A673 (cell line): ENCODE results near the gene CTTN. TPM values are rescaled to one million over a fixed set of nuclear protein-coding genes. Genes with fewer than 3 reads are reported as not detected.

Experiments used
- BruUV-seq: library from RNA; stranded (reverse); fragments of 400-500 nt; replicated peaks from 2 replicates; lab custom pipeline; 2021; lab: Mats Ljungman, UMichigan
- CTCF ChIA-PET: fragments of 300-600 bp; sonication (Branson Sonifier 250); formaldehyde crosslinking; loops from one replicate; lab custom pipeline; 2022; ENCODE audit warnings: antibody characterized with exemption; lab: Charles Lee
- POLR2A ChIA-PET: fragments of 300-600 bp; sonication (Branson Sonifier 250); formaldehyde crosslinking; loops from one replicate; lab custom pipeline; 2022; ENCODE audit warnings: antibody characterized with exemption; ENCODE audit not compliant: low non-redundant PET; lab: Charles Lee
- DNase-seq: peaks from one replicate; pipeline ENCODE4 v3.0.0-alpha.2; 2015; ENCODE audit warnings: low spot score
- H3K27ac ChIP-seq: fragments of 200-600 bp; sonication (generic); 2 replicates; pipeline ENCODE4 v1.5.1; 2016; ENCODE audit warnings: mixed run types, low read depth, mild to moderate bottlenecking, mixed read lengths, antibody characterized with exemption, low read length; ENCODE audit not compliant: poor library complexity, severe bottlenecking
- H3K27me3 ChIP-seq: fragments of 200-600 bp; sonication (generic); replicated peaks from 2 replicates; pipeline ENCODE4 v1.6.1; 2017; ENCODE audit warnings: mixed run types, low read depth, mild to moderate bottlenecking, mixed read lengths, antibody characterized with exemption, low read length; ENCODE audit not compliant: insufficient read depth, poor library complexity
- H3K36me3 ChIP-seq: fragments of 200-600 bp; sonication (generic); 2 replicates; pipeline ENCODE4 v1.6.1; 2016; ENCODE audit warnings: mixed run types, mild to moderate bottlenecking, mixed read lengths, antibody characterized with exemption, low read length; ENCODE audit not compliant: insufficient read depth, poor library complexity, severe bottlenecking
- H3K4me1 ChIP-seq: fragments of 200-600 bp; sonication (generic); 2 replicates; pipeline ENCODE4 v1.6.1; 2017; ENCODE audit warnings: mixed run types, mild to moderate bottlenecking, mixed read lengths, antibody characterized with exemption, low read length; ENCODE audit not compliant: insufficient read depth, poor library complexity, severe bottlenecking
- H3K4me3 ChIP-seq: fragments of 200-600 bp; sonication (generic); 2 replicates; pipeline ENCODE4 v1.5.1; 2016; ENCODE audit warnings: low read depth, mixed run types, mild to moderate bottlenecking, mixed read lengths, low read length; ENCODE audit not compliant: poor library complexity, severe bottlenecking
- H3K9me3 ChIP-seq: fragments of 200-600 bp; sonication (generic); 2 replicates; pipeline ENCODE4 v1.6.1; 2016; ENCODE audit warnings: mixed run types, low read depth, mild to moderate bottlenecking, mixed read lengths, antibody characterized with exemption, low read length; ENCODE audit not compliant: poor library complexity, severe bottlenecking
- CTCF ChIP-seq: fragments of 300-800, 200-600 bp; sonication (generic); conservative IDR thresholded peaks from 2 replicates; pipeline ENCODE4 v1.5.1; 2017; ENCODE audit warnings: low read depth, mild to moderate bottlenecking, antibody characterized with exemption, low read length, moderate library complexity, mixed read lengths
- EZH2 ChIP-seq: fragments of 200-600 bp; sonication (generic); IDR thresholded peaks from 2 replicates; pipeline ENCODE4 v1.6.1; 2017; ENCODE audit warnings: borderline replicate concordance, low read depth, mild to moderate bottlenecking, mixed read lengths, antibody characterized with exemption, low read length; ENCODE audit not compliant: poor library complexity, severe bottlenecking
- intact Hi-C: fragments of 100-400 bp; cut with micrococcal nuclease; formaldehyde crosslinking; loops from one replicate; pipeline ENCODE4 v1.10.0; 2022; ENCODE audit not compliant: unreplicated experiment
- total RNA-seq: library from RNA; stranded (reverse); gene quantifications from 2 replicates; pipeline ENCODE4 v1.2.3, GENCODE V29; 2021

The CTTN gene
- total RNA-seq, 1 experiment from 2014 or later: 247 TPM

- Histone ChIP-seq H3K36me3 (peaks cover 57% of the 10 kb centered on the region), H3K27me3 (no peaks in the 10 kb centered on the region), H3K9me3 (no peaks in the 10 kb centered on the region), H3K4me1 (peaks cover 6% of the 10 kb centered on the region), H3K27ac (no peak overlapping the region), H3K4me3 (no peak overlapping the region)
- ChIA-PET CTCF (no interaction called here), POLR2A (no interaction called here)
- intact Hi-C loops: no loop called here
- TF ChIP-seq EZH2 (no peak), CTCF (no peak)
- BruUV-seq: no TSS peak
- no peak for DNase-seq
Measured at GRCh38 chr11:70368961-70369360, 29.4 kb upstream of the CTTN start.

- ChIA-PET POLR2A (no interaction called here), CTCF (no interaction called here)
- Histone ChIP-seq H3K36me3 (peaks cover 53% of the 10 kb centered on the region), H3K27ac (no peak overlapping the region), H3K4me3 (no peak overlapping the region), H3K27me3 (no peaks in the 10 kb centered on the region), H3K4me1 (peaks cover 6% of the 10 kb centered on the region), H3K9me3 (no peaks in the 10 kb centered on the region)
- DNase-seq: no peak
- BruUV-seq: no TSS peak
- intact Hi-C loops: no loop called here
- TF ChIP-seq EZH2 (no peak), CTCF (no peak)
Measured at GRCh38 chr11:70371241-70371640, 27.1 kb upstream of the CTTN start.

DNA sequence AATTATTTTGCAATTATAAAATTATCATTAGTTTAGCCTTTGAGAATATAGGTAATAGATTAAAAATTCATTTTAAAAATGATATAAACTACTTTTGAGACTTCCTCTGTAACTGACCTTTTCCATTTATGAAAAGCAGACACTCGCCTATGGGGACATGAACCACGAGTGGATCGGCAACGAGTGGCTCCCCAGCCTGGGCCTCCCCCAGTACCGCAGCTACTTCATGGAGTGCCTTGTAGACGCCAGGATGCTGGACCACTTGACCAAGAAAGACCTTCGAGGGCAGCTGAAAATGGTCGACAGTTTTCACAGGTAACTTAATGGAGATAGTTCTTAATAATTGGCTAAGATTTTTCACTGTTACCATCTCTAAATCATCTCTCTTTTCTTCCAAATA lies 26.3 kb upstream of the CTTN start:
- TF ChIP-seq EZH2: no peak
- H3K36me3 ChIP-seq: peaks cover 57% of the 10 kb centered on the region
- no peaks in the 10 kb centered on the region for H3K27me3 ChIP-seq
- no peak for DNase-seq
- no peaks in the 10 kb centered on the region for H3K9me3 ChIP-seq
- no peaks in the 10 kb centered on the region for H3K4me1 ChIP-seq
- ChIA-PET POLR2A (no interaction called here), CTCF (no interaction called here)
- intact Hi-C loops: no loop called here
- no peak overlapping the region for H3K27ac ChIP-seq
- BruUV-seq: no TSS peak
- H3K4me3 ChIP-seq: no peak overlapping the region

DNA sequence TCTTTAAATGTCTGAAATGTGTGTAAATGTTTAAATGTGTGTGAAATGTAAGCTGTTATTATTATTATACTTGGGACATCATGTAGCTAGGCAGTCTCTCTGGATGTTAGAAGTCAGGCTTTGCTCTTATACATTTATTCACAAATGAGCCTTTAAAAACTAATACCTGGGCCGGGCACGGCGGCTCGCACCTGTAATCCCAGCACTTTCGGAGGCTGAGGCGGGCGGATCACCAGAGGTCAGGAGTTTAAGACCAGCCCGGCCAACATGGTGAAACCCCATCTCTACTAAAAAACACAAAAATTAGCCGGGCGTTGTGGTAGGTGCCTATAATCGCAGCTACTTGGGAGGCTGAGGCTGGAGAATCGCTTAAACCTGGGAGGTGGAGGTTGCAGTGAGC lies 21.7 kb upstream of the CTTN start:
- DNase-seq: no peak
- intact Hi-C loops: no loop called here
- peaks cover 81% of the 10 kb centered on the region for H3K36me3 ChIP-seq
- TF ChIP-seq EZH2 (no peak), CTCF (no peak)
- no TSS peak for BruUV-seq
- ChIA-PET CTCF (no interaction called here), POLR2A (no interaction called here)
- no peaks in the 10 kb centered on the region for H3K27me3 ChIP-seq
- peaks cover 2% of the 10 kb centered on the region for H3K4me1 ChIP-seq
- no peaks in the 10 kb centered on the region for H3K9me3 ChIP-seq
- H3K27ac ChIP-seq: no peak overlapping the region
- no peak overlapping the region for H3K4me3 ChIP-seq
